GM12878 (cell line): ENCODE measurements around the gene SIGLEC6. TPM values are rescaled to one million over a fixed set of nuclear protein-coding genes. Genes with fewer than 3 reads are reported as not detected.

ENCODE experiments used
- ATAC-seq: fragments of 200-7000 bp; cut with Tn5 transposase; 3 replicates; pipeline ENCODE4 v1.9.1; 2020; ENCODE audit warnings: mild to moderate bottlenecking, moderate library complexity
- BruUV-seq: library from RNA; stranded (reverse); fragments of 400-500 nt; replicated peaks from 2 replicates; lab custom pipeline; 2021; lab: Mats Ljungman, UMichigan
- CTCF ChIA-PET: fragments of 300-600 bp; sonication (Branson Sonifier 250); formaldehyde crosslinking; extraction: SDS; loops from one replicate; lab custom pipeline; 2021; ENCODE audit warnings: inconsistent platforms; lab: Yijun Ruan, JAX
- POLR2A ChIA-PET: fragments of 350-600 bp; formaldehyde crosslinking; extraction: SDS; loops from one replicate; lab custom pipeline; 2021; ENCODE audit warnings: inconsistent platforms; lab: Charles Lee
- RAD21 ChIA-PET: fragments of 300-600 bp; sonication (Branson Sonifier 250); formaldehyde crosslinking; loops from one replicate; lab custom pipeline; 2023; ENCODE audit warnings: antibody characterized with exemption; ENCODE audit not compliant: unreplicated experiment; lab: Charles Lee
- SMC1A ChIA-PET: fragments of 300-600 bp; sonication (Branson Sonifier 250); formaldehyde crosslinking; loops from one replicate; lab custom pipeline; 2023; ENCODE audit not compliant: unreplicated experiment, uncharacterized antibody; lab: Charles Lee
- DNase-seq: peaks from one replicate; pipeline ENCODE4 v3.0.0-alpha.2; 2011; ENCODE audit warnings: low read depth, low spot score
- FAIRE-seq: peaks from 3 replicates; lab custom pipeline; 2011; peaks lifted over from hg19 to GRCh38; lab: Jason Lieb, UNC
- H2AFZ ChIP-seq: 2 replicates; pipeline ENCODE4 v1.6.0; 2011; ENCODE audit warnings: low read depth, low read length, control low read depth; ENCODE audit not compliant: control insufficient read depth
- H3K27ac ChIP-seq: 2 replicates; pipeline ENCODE4 v1.5.1; 2011; ENCODE audit warnings: control low read depth; ENCODE audit not compliant: control insufficient read depth, insufficient read depth
- H3K27me3 ChIP-seq, 2 experiments: replicated peaks in 1 of 2; 2 replicates each; pipeline versions ENCODE4 v1.6.0 to v1.6.1; 2011; ENCODE audit warnings: low read length in 1 of 2; ENCODE audit not compliant: control insufficient read depth in 2 of 2, insufficient read depth in 2 of 2
- H3K36me3 ChIP-seq, 2 experiments: 2 replicates each; pipeline ENCODE4 v1.5.1; 2011; ENCODE audit warnings: low read length in 1 of 2; ENCODE audit not compliant: control insufficient read depth in 2 of 2, insufficient read depth in 2 of 2
- H3K4me1 ChIP-seq: 2 replicates; pipeline ENCODE4 v1.6.1; 2011; ENCODE audit warnings: mild to moderate bottlenecking, low read length, moderate library complexity, mixed read lengths; ENCODE audit not compliant: control insufficient read depth, insufficient read depth
- H3K4me2 ChIP-seq: 2 replicates; pipeline ENCODE4 v1.6.0; 2011; ENCODE audit warnings: control low read depth; ENCODE audit not compliant: control insufficient read depth, insufficient read depth
- H3K4me3 ChIP-seq: fragments of 200-600 bp; sonication (generic); 2 replicates; pipeline ENCODE4 v1.5.1; 2016
- H3K79me2 ChIP-seq: 2 replicates; pipeline ENCODE4 v1.6.0; 2011; ENCODE audit warnings: low read length; ENCODE audit not compliant: control insufficient read depth, insufficient read depth
- H3K9ac ChIP-seq: 2 replicates; pipeline ENCODE4 v1.8.0; 2011; ENCODE audit warnings: low read length, control low read depth, mixed read lengths; ENCODE audit not compliant: control insufficient read depth, insufficient read depth
- H3K9me3 ChIP-seq: replicated peaks from 3 replicates; pipeline ENCODE4 v1.5.1; 2011; ENCODE audit warnings: mild to moderate bottlenecking, low read length; ENCODE audit not compliant: control insufficient read depth, insufficient read depth
- H4K20me1 ChIP-seq: 2 replicates; pipeline ENCODE4 v1.6.0; 2011; ENCODE audit not compliant: control insufficient read depth, insufficient read depth
- BCL11A ChIP-seq: IDR thresholded peaks from 2 replicates; pipeline ENCODE4 v1.6.1; 2011; ENCODE audit warnings: low read depth, low read length
- BCLAF1 ChIP-seq: fragments of 450-650 bp; IDR thresholded peaks from 2 replicates; pipeline ENCODE4 v1.6.1; 2017; ENCODE audit warnings: antibody characterized with exemption, mild to moderate bottlenecking, moderate library complexity
- CBFB ChIP-seq: IDR thresholded peaks from 2 replicates; pipeline ENCODE4 v1.6.1; 2016; ENCODE audit warnings: antibody characterized with exemption, low read depth
- CEBPZ ChIP-seq: fragments of 150-350 bp; IDR thresholded peaks from 2 replicates; pipeline ENCODE4 v1.6.1; 2016; ENCODE audit warnings: low read depth, low read length
- CUX1 ChIP-seq: IDR thresholded peaks from 2 replicates; pipeline ENCODE4 v1.6.1; 2012; ENCODE audit warnings: improper control_type of control experiment, low read depth, low read length; ENCODE audit not compliant: insufficient replicate concordance
- E2F4 ChIP-seq: IDR thresholded peaks from 2 replicates; pipeline ENCODE4 v1.6.1; 2012; ENCODE audit warnings: low read depth, low read length, improper control_type of control experiment
- POLR2A ChIP-seq: IDR thresholded peaks from 2 replicates; pipeline ENCODE4 v1.6.1; 2011; ENCODE audit warnings: low read depth, mild to moderate bottlenecking, low read length
- POU2F2 ChIP-seq: IDR thresholded peaks from 3 replicates; pipeline ENCODE4 v1.6.1; 2011; ENCODE audit warnings: low read depth, mild to moderate bottlenecking, low read length, borderline replicate concordance
- SIX5 ChIP-seq: IDR thresholded peaks from 2 replicates; pipeline ENCODE4 v1.6.1; 2011; ENCODE audit warnings: mild to moderate bottlenecking, low read depth, low read length, moderate library complexity; ENCODE audit not compliant: severe bottlenecking
- SRF ChIP-seq, 2 experiments: IDR thresholded peaks; 2 replicates each; pipeline ENCODE4 v1.6.1; 2011; ENCODE audit warnings: low read depth in 2 of 2, low read length in 2 of 2, mild to moderate bottlenecking in 1 of 2, moderate library complexity in 1 of 2
- STAT3 ChIP-seq: IDR thresholded peaks from 2 replicates; pipeline ENCODE4 v1.6.1; 2011; ENCODE audit warnings: low read depth, low read length, improper control_type of control experiment
- TBL1XR1 ChIP-seq: IDR thresholded peaks from 2 replicates; pipeline ENCODE4 v1.6.1; 2012; ENCODE audit warnings: low read depth, low read length, improper control_type of control experiment
- ZBED1 ChIP-seq: IDR thresholded peaks from 2 replicates; pipeline ENCODE4 v1.6.1; 2016; ENCODE audit warnings: borderline replicate concordance
- WGBS: methylation state at CpG from one replicate; pipeline ENCODE4 v1.1.6; 2016; ENCODE audit warnings: low lambda C conversion rate; ENCODE audit not compliant: insufficient replicate concordance, insufficient coverage; ENCODE audit errors: missing lambda C conversion rate; 5-methylcytosine and 5-hydroxymethylcytosine counted together
- in situ Hi-C: fragments of 300-500 bp; cut with MboI; formaldehyde crosslinking; loops from 9 replicates; pipeline ENCODE4 v1.14.3; 2018; ENCODE audit warnings: mixed read lengths
- intact Hi-C: fragments of 100-400 bp; cut with micrococcal nuclease; formaldehyde crosslinking; loops from one replicate; pipeline ENCODE4 v1.14.2; 2022; ENCODE audit not compliant: unreplicated experiment
- polyA plus RNA-seq, 11 experiments: library from polyadenylated mRNA; depleted of rRNA in 4 of 11; unstranded in 6 of 11; stranded (reverse) in 5 of 11; fragments of >200 nt; fragmentation: Nextera tagmentation in 4 of 11; fragmentation: Illumina TruSeq in 1 of 11; extraction: Ambion mirVana in 4 of 11; extraction: Trizol in 1 of 11; gene quantifications; 1 replicate in 1 of 11; 2 replicates in 10 of 11; pipeline versions ENCODE4 v1.2.1 to v1.2.3, GENCODE V29; 2011 to 2016; ENCODE audit warnings: inconsistent platforms in 2 of 11, missing spikeins in 2 of 11, low read depth in 1 of 11
- total RNA-seq, 4 experiments: library from RNA; depleted of rRNA in 3 of 4; stranded (reverse); fragments of >200 nt in 3 of 4; fragmentation: Illumina TruSeq in 1 of 4; extraction: Trizol in 1 of 4; gene quantifications; 2 replicates each; pipeline versions ENCODE4 v1.2.1 to v1.2.3, GENCODE V29; 2013 to 2021

Gene SIGLEC6
- total and polyA plus RNA-seq, 10 of the 15 experiments (the other 5 are each of a cell fraction or from before 2014, with no cell fraction given): 0.08 to 0.40 (median 0.27) TPM; not detected in 2

GRCh38 chr19:51488491-51488890 lies 43.0 kb downstream of the SIGLEC6 start:
- BruUV-seq: no TSS peak
- ChIA-PET SMC1A (no interaction called here), RAD21 (no interaction called here), POLR2A (no interaction called here), CTCF (no interaction called here)
- no peaks in the 10 kb centered on the region for H4K20me1 ChIP-seq
- H2AFZ ChIP-seq: no peak overlapping the region
- no peak overlapping the region for H3K9ac ChIP-seq
- no peak overlapping the region for H3K4me3 ChIP-seq
- no peak overlapping the region for H3K27ac ChIP-seq
- FAIRE-seq (no peak), ATAC-seq (no peak), DNase-seq (no peak)
- H3K4me2 ChIP-seq: no peak overlapping the region
- no peaks in the 10 kb centered on the region for H3K9me3 ChIP-seq
- 0% methylated on average over 3 of the region's 3 CpGs for WGBS
- H3K27me3 ChIP-seq: no peaks in the 10 kb centered on the region
- no peaks in the 10 kb centered on the region for H3K36me3 ChIP-seq
- H3K79me2 ChIP-seq: no peaks in the 10 kb centered on the region
- in situ Hi-C loops (no loop called here), intact Hi-C loops (no loop called here)
- H3K4me1 ChIP-seq: no peaks in the 10 kb centered on the region
- no peak for TF ChIP-seq CBFB
- TF ChIP-seq SIX5: no peak
- TF ChIP-seq TBL1XR1: no peak
- TF ChIP-seq E2F4: no peak
- TF ChIP-seq CUX1: no peak
- no peak for TF ChIP-seq POU2F2
- TF ChIP-seq STAT3: no peak
- no peak for TF ChIP-seq BCL11A
- no peak for TF ChIP-seq ZBED1
- no peak for TF ChIP-seq SRF (IDR thresholded peaks at IDR 0.05; ENCODE audit: low read depth in 2 of 2, low read length in 2 of 2)
- no peak for TF ChIP-seq BCLAF1
- no peak for TF ChIP-seq CEBPZ
- TF ChIP-seq POLR2A: no peak
